GM12872 (cell line): ENCODE results near the gene USP5.

Experiments used
- TF ChIP-seq, protein P1 (sequence below): IDR thresholded peaks from 3 replicates; pipeline ENCODE4 v1.5.1; 2011; ENCODE audit warnings: low read depth, mild to moderate bottlenecking, low read length, moderate library complexity; ENCODE audit not compliant: insufficient read depth

USP5 gene

DNA sequence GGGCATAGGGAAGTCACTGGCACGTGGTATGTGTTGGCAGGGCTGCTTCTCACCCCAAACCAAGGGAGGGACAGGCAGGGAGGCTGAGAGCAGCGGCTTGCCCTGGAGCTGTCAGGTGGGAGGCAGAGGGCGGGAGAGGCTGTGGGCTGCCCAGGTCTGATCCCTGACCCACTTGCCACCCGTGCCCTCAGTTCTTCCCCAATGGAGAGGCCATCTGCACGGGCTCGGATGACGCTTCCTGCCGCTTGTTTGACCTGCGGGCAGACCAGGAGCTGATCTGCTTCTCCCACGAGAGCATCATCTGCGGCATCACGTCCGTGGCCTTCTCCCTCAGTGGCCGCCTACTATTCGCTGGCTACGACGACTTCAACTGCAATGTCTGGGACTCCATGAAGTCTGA, 6.6 kb upstream of the USP5 start:
- TF ChIP-seq, protein P1, sequence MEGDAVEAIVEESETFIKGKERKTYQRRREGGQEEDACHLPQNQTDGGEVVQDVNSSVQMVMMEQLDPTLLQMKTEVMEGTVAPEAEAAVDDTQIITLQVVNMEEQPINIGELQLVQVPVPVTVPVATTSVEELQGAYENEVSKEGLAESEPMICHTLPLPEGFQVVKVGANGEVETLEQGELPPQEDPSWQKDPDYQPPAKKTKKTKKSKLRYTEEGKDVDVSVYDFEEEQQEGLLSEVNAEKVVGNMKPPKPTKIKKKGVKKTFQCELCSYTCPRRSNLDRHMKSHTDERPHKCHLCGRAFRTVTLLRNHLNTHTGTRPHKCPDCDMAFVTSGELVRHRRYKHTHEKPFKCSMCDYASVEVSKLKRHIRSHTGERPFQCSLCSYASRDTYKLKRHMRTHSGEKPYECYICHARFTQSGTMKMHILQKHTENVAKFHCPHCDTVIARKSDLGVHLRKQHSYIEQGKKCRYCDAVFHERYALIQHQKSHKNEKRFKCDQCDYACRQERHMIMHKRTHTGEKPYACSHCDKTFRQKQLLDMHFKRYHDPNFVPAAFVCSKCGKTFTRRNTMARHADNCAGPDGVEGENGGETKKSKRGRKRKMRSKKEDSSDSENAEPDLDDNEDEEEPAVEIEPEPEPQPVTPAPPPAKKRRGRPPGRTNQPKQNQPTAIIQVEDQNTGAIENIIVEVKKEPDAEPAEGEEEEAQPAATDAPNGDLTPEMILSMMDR, result no peak

DNA sequence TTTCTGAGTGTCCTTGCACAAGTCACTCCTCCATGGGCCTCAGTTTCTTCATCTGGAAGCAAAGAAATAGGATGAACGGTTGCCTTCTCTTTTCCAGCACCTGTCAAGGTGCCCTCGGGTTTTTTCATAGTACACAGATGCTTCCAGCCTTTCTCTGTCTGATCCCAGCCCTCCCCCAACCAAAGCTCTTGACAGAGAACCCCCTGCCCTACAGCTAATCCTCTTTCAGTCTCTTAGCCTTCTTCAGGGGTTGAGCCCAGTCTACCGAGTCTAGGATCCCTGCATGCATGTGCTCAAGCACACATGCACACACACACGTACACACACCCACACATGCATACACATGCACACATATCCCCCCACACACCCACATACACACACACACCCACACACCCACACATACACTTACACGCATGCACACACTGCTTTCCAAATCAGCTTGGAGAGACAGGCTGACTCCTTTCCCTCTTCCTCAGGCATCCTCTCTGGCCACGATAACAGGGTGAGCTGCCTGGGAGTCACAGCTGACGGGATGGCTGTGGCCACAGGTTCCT, 5.6 kb upstream of the USP5 start:
- TF ChIP-seq, protein P1, result no peak

DNA sequence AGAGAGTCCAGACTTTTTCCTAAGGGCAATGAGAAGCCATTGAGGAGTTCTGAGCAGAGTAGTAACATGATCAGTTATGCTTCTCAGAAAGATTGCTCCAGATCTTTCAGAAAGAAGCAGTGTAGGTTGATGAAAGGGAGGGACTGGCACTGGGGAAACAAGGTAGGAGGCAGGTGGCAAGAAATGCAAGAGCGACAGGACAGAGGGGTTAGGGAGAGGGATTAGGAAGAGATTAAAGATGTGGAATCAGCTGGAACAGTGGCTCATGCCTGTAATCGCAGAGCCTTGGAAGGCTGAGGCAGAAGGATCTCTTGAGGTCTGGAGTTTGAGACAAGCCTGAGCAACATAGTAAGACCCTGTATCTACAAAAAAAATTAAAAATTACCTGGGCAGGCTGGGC, 4.3 kb upstream of the USP5 start:
- TF ChIP-seq, protein P1, result no peak

DNA sequence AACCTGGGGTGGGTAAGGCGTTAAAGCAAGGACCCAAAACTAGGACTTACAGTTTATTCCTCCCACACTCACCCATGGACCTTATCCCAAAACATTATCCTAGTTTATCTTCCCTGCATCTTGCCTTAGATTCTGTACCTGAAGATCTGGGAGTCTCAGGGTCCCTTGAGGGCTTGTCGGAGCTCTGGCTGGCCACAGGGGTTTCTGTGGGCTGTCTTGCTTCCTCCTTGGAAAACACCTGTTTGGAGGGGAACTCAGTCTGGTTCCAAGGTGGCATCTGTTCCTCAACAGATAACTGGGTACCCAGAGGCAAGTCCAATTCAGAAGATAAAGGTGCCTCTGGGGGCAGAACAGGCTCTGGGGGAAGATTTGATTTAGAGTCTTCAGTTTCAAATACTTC, 2.5 kb upstream of the USP5 start:
- TF ChIP-seq, protein P1, result no peak

DNA sequence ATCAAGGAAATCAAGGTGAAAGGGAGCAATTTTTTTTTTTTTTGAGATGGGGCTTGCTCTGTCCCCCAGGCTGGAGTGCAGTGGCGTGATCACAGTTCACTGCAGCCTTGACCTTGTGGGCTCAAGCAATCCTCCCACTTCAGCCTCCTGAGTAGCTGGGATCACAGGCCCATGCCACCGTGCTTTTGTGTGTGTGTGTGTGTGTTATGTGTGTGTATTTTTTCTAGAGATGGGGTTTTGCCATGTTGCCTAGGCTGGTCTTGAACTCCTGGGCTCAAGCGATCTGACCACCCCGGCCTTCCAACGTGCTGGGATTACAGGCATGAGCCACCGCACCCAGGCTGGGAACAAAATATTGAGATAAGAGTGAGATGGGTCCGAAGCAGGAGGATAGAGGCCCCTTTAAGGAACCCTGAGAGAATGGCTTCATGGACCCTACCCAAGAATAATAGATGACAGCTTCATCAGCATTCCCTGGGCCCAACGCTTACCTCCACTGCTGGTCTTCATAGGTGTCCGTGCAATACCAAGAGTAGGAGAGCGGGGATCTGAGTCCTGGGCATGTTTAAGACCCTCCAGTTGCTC, 1.9 kb upstream of the USP5 start:
- TF ChIP-seq, protein P1, result no peak

DNA sequence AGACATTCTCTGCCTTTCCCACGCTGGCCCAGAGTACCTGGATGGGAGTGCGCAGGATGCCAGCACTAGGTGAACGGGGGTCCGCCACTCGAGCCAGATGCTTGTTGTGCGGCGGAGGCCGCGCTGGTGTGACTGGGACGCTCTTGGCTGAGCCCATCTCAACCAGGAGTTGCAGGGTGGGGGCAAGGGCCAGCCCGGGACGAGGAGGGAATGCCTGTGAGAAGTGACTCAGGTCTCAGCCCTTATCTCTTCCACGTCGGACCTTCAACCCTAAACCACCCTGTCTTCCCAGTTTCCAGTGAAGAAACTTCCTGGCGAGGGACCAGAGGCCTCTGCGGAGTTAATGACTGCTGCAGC, 1.2 kb upstream of the USP5 start:
- TF ChIP-seq, protein P1, result no peak

DNA sequence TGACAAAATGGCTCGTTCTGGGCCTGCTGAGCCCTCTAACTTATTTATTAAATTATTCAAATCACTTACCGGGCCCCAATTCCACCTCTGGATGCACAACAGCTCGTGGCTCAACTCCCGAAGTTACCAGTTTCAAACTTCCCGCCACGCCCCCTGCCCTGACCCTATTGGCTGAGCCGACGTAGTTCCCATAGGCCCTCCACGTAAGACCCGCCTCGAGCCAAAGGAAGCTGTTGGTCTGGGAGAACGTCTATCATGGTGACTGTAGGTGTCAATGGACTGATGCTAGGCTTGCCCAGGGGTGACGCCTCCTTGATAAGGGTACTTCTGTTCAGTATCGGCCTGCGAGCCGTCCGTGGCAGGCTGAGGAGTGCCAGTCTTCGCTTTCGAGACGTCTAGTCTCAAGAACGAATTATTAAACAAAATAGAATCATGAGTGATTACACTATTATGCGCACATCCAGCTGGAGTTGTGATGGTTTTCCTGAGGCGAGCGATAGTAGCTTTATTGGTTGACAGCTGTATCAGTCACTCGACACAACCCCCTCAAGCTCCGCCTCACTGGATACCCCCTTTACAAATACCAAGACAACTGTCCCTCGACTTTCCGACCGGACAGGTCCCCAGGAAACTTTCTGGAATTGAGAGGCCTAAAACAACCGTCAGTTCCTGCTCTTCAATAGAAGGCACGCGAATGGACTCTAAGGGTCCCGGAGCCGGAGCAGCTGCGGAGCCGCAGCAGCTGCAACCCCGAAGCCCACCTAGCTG, 613 bp upstream of the USP5 start, which contains the start of gene CDCA3:
Gene CDCA3, minus strand, starts transcription at position 134 of the 768 bp plus-strand sequence. CDS start 334 bp downstream, outside the sequence.
- TF ChIP-seq, protein P1, result no peak
